ENCODE data around the gene RAB1A.

The RAB1A gene

DNA sequence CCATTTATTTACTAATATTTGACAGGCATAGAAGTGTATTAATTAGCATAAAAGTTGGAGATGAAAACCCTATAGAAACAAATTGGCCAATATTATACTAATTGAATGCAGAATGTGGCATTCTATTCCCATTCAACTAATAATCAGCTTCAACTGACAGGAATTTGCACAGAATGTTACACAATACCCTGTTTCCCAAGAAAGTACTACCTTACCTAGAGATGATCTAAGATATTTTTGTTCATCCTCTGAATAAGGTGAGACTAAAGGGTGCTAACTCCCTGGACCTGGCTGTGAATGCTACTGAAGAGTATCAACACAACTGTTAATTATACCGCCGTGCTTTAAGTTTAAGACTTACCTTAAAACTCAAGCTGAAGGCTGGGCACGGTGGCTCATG is 44.8 kb downstream of the RAB1A start:
- FAIRE-seq: no peak
- TF ChIP-seq, protein P1, sequence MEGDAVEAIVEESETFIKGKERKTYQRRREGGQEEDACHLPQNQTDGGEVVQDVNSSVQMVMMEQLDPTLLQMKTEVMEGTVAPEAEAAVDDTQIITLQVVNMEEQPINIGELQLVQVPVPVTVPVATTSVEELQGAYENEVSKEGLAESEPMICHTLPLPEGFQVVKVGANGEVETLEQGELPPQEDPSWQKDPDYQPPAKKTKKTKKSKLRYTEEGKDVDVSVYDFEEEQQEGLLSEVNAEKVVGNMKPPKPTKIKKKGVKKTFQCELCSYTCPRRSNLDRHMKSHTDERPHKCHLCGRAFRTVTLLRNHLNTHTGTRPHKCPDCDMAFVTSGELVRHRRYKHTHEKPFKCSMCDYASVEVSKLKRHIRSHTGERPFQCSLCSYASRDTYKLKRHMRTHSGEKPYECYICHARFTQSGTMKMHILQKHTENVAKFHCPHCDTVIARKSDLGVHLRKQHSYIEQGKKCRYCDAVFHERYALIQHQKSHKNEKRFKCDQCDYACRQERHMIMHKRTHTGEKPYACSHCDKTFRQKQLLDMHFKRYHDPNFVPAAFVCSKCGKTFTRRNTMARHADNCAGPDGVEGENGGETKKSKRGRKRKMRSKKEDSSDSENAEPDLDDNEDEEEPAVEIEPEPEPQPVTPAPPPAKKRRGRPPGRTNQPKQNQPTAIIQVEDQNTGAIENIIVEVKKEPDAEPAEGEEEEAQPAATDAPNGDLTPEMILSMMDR (IDR thresholded peaks at IDR 0.05; ENCODE audit: insufficient read depth, missing control alignments): no peak
- DNase-seq (ENCODE audit: insufficient read length, low spot score): no peak

DNA sequence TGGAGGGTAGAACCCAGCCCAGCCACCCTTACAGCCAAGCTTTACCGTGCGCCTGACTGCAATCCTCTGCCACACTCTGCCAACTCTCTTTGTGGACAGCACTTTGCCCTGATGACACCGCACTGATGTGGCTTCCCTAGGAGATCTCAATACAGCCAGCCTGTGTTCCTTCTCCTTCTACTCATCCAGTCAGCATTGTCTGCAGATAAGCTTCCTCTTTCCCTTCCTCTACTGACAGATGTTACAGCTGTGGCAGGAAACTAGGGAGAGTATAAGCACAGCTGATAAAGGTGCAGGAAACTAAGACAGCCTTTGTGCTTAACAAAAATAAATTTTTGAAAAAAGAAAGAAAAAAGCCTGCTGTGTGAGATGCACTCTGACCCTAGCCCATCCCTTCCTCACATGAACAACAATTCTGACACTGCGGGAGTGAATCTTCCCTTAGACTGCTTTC is 48.6 kb downstream of the RAB1A start:
- FAIRE-seq (no peak), DNase-seq (ENCODE audit: insufficient read length, low spot score) (no peak)
- TF ChIP-seq, protein P1 (IDR thresholded peaks at IDR 0.05; ENCODE audit: insufficient read depth, missing control alignments): no peak

DNA sequence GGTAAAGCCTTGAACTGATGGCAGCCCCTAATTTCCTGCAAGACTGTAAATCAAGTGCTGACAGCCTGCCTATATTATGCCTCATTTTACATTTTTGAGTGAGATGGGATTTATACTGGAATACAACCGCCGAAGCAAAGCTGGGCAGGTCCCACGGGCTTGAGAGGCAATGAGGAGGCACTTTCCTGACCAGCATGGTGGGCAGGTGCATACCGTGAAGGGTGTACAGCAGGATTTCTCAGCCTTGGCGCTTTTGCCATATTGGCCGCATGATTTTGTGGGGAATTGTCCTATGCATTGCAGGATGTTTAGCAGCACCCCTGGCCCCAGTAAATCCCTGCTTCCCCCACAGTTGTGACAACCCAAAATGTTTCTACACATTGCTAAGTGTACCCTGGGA is 50.9 kb downstream of the RAB1A start:
- no peak for FAIRE-seq

DNA sequence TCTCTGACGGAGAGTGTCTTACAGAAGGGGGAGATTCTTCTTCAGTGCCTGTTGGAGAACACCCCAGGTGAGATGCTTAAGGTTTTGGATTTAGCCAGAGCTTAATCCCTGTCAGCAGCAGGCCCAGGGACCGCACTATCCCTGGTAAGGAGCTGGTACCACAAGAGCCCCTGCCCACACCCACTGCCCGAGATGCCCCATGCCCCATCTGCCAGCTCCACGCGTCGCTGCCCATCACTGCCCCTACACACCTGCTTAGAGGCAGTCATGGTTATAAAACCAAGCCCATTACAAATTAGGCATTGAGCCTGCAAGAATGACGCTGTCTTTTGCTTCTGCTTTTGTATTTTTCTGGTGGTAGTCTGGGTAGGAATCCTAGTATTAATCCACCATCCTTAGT is 52.0 kb downstream of the RAB1A start:
- DNase-seq (ENCODE audit: insufficient read length, low spot score) (no peak), FAIRE-seq (no peak)
- TF ChIP-seq, protein P1 (IDR thresholded peaks at IDR 0.05; ENCODE audit: insufficient read depth, missing control alignments): no peak

More for the DNA sequence above, 50.9 kb downstream of the RAB1A start:
- no peak for DNase-seq (ENCODE audit: insufficient read length, low spot score)
- TF ChIP-seq, protein P1 (IDR thresholded peaks at IDR 0.05; ENCODE audit: insufficient read depth, missing control alignments): no peak

DNA sequence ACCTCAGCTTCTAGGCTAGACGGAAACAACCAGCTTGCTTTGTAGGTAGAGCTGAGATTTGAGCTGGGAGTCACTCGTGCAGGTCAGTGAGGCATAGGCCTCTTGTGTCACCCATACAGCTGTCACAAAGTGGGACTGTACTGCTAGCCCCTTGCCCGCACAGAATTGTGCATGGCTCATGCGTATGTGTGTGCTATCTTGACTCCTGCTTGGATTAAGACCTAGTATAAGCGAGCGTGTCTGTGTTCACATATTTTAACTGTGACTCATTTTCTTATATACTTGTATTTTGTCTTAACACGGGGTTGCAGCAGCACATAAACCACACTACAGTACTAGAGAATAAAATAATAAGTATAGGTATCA is 53.6 kb downstream of the RAB1A start:
- DNase-seq (ENCODE audit: insufficient read length, low spot score) (no peak), FAIRE-seq (no peak)
- TF ChIP-seq, protein P1 (IDR thresholded peaks at IDR 0.05; ENCODE audit: insufficient read depth, missing control alignments): no peak

DNA sequence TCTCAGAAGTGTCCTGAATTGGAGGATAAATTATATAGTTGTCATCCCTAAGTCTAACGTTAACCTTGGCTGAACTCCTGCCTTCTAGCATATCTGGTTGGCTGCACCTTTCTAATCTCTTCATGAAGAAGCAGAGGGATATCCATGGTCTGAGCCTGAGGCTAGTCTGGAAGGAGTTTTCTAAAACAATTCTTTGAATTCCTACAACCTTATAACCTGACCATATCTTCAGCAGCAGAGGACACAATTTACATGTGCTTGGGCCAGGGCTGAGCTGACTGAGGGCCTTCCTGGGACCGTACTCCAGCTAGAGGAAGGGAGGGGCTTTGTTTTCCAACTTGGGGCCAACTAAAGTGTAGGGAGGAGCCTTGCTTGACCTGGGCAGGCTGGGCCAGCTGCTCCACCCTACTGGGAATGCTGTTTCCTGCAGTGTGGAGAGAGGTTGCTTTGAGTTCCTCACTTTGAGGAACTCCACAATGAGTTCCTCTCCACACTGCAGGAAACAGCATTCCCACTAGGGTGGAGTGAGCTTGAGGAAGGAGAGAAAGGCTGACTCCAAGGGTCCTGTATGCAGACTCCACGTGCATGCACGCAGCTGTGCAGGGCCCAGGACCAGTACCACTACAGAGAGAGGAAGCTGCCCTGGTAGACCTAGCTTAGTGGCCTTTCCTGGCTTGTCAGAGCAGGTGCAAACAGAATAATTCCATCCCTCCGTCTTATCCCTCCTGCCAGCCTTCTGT is 54.1 kb downstream of the RAB1A start:
- no peak for FAIRE-seq
- TF ChIP-seq, protein P1 (IDR thresholded peaks at IDR 0.05; ENCODE audit: insufficient read depth, missing control alignments): no peak
- DNase-seq (ENCODE audit: insufficient read length, low spot score): no peak

DNA sequence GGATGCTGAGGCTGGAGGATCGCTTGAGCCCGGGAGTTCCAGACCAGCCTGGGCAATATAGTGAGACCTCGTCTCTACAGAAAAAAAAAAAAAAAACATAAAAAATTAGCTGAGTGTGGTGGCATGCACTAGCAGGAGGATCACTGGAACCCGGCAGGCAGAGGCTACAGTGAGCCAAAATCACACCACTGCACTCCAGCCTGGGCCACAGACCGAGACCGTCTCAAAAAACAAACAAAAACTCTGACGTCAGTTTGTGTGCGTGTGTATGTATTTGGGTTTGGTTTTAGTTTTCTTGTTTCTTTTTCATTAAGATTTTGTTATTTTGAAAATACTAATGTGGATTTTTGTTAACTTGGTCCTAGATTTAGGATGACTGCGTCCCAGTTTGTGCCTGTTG is 54.7 kb downstream of the RAB1A start:
- no peak for FAIRE-seq
- no peak for DNase-seq (ENCODE audit: insufficient read length, low spot score)
- TF ChIP-seq, protein P1 (IDR thresholded peaks at IDR 0.05; ENCODE audit: insufficient read depth, missing control alignments): no peak
